ENCODE results near the gene DPH5. TPM values are rescaled to one million over a fixed set of nuclear protein-coding genes. Genes with fewer than 3 reads are reported as not detected.

Gene DPH5
- total and polyA plus RNA-seq, 8 donors = 26.9 to 79.7 (median 70.7) TPM

DNA sequence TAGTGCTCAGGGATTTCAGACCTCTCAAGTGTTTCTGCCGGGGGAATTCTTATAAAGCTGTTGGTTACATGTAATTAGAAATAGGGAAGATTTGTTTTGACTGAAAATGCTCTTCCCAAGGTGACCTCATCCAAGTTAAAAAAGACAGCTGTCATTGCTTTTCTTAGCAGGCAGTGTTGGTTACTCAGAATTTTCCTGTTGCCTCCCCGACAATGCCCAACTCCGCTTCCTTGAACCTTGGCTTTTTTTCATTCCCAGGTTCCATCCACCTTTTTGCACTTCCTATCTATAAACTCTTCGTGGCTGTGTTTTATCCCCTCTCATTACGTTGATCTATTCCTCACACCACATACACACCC is 825 bp upstream of the DPH5 start:
- Histone ChIP-seq H3K27me3 (no peaks in the 10 kb centered on the region), H3K4me1 (peaks cover 0 to 57% of the 10 kb centered on the region in 2 donors), H3K9me3 (no peaks in the 10 kb centered on the region), H3K27ac (peak overlapping the region; percentile 86 to 88), H3K4me3 (peak overlapping the region; percentile 67 to 79), H3K36me3 (no peaks in the 10 kb centered on the region)
- intact Hi-C loops (cut with DNase I) = no loop called here
- ATAC-seq (no peak), DNase-seq (no peak)
- TF ChIP-seq, protein P1, sequence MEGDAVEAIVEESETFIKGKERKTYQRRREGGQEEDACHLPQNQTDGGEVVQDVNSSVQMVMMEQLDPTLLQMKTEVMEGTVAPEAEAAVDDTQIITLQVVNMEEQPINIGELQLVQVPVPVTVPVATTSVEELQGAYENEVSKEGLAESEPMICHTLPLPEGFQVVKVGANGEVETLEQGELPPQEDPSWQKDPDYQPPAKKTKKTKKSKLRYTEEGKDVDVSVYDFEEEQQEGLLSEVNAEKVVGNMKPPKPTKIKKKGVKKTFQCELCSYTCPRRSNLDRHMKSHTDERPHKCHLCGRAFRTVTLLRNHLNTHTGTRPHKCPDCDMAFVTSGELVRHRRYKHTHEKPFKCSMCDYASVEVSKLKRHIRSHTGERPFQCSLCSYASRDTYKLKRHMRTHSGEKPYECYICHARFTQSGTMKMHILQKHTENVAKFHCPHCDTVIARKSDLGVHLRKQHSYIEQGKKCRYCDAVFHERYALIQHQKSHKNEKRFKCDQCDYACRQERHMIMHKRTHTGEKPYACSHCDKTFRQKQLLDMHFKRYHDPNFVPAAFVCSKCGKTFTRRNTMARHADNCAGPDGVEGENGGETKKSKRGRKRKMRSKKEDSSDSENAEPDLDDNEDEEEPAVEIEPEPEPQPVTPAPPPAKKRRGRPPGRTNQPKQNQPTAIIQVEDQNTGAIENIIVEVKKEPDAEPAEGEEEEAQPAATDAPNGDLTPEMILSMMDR (IDR thresholded peaks at IDR 0.05) = no peak

DNA sequence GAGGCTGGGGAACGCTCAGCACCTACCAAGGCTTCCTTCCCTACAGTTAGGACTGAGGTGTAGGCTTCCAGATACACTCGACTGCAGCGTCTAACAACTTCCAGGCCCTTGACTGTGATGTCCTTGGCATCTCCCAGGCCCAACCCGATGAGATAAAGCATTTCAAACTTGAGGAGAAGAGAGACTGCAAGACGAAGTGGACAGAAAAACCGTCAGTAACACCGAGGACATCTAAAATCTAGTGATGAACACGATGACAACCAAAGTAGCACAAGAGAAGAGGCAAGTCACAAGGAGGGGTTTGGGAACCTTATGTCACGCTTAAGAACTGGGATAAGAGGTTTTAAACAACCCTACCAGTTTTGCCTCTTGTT is 314 bp downstream of the DPH5 start:
- intact Hi-C loops (cut with DNase I) = no loop called here
- peak; percentile 64 for ATAC-seq
- peak overlapping the region; percentile 86 to 88 for H3K27ac ChIP-seq
- H3K36me3 ChIP-seq = no peaks in the 10 kb centered on the region
- no peak for DNase-seq
- TF ChIP-seq, protein P1 (IDR thresholded peaks at IDR 0.05) = no peak
- H3K27me3 ChIP-seq = no peaks in the 10 kb centered on the region
- H3K4me1 ChIP-seq = peaks cover 0 to 57% of the 10 kb centered on the region in 2 donors
- H3K9me3 ChIP-seq = no peaks in the 10 kb centered on the region
- peak overlapping the region; percentile 67 to 79 for H3K4me3 ChIP-seq

DNA sequence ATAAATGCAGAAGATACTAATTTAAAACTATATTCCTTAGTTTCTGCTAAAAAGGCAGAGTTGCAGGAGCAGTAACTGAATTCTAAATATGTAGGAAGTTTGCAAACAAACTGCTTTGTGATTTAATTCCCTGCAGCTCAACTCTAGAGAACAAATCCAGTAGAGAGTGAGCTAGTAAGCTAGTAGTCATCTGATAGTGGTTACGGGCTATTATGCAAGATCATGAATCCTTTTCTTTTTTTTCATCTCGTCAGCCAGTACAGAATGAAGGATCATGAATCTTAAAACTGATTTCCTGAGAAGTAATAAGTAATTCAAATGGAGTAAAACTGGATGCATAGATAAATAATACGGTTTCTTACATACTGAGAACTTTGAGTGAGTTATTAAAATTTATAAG is 3.3 kb downstream of the DPH5 start:
- peaks cover 0 to 36% of the 10 kb centered on the region in 2 donors for H3K4me1 ChIP-seq
- intact Hi-C loops (cut with DNase I) = no loop called here
- H3K27me3 ChIP-seq = no peaks in the 10 kb centered on the region
- DNase-seq = no peak
- ATAC-seq = no peak
- H3K36me3 ChIP-seq = no peaks in the 10 kb centered on the region
- H3K27ac ChIP-seq = peak overlapping the region in 1 of 2 donors; percentile 19
- TF ChIP-seq, protein P1 (IDR thresholded peaks at IDR 0.05) = no peak
- no peak overlapping the region for H3K4me3 ChIP-seq
- H3K9me3 ChIP-seq = no peaks in the 10 kb centered on the region

DNA sequence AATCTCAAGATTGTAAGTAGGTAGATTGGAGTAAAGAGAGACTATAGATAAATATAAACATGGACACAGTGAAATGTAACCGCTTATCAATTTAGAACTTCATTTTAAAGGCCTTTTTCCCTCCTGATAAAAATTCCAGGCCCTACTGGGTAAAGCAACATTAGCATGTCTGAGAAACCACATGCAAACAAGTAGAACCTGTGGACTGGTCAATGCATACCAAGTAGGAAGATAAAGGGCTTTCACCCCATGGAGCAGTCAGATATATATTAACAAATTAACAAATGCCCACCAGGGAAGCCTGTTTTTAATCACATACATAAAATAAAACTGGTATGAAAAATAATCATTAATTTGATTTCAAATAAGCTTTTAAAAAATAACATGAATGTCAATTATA is 8.1 kb downstream of the DPH5 start:
- Histone ChIP-seq H3K9me3 (no peaks in the 10 kb centered on the region), H3K36me3 (no peaks in the 10 kb centered on the region), H3K27me3 (no peaks in the 10 kb centered on the region), H3K4me1 (peaks cover 0 to 7% of the 10 kb centered on the region in 2 donors), H3K27ac (no peak overlapping the region), H3K4me3 (no peak overlapping the region)
- DNase-seq = no peak
- TF ChIP-seq, protein P1 (IDR thresholded peaks at IDR 0.05) = no peak
- ATAC-seq = no peak
- intact Hi-C loops (cut with DNase I) = no loop called here

DNA sequence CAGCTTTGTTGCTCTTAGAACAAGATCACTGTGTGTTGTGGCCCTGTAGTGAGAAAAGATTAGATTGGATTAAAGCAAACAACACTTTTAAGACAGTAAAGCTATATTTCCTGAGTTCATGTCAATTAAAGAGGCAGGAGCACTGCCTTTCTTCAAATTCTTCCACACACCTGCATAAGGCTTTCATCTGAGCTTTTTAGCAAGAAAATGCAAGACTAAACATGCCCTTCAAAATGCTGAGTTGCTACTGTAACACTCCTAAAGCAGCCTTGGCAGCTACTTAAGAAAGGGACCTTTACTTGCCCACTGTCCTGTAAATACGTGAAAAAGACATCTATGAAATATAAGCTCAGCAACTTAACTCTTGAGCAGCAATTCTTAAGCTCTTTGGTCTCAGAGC is 11.8 kb downstream of the DPH5 start:
- TF ChIP-seq, protein P1 (IDR thresholded peaks at IDR 0.05) = no peak
- H3K9me3 ChIP-seq = no peaks in the 10 kb centered on the region
- ATAC-seq (no peak), DNase-seq (no peak)
- no peak overlapping the region for H3K27ac ChIP-seq
- no peaks in the 10 kb centered on the region for H3K27me3 ChIP-seq
- no peaks in the 10 kb centered on the region for H3K4me1 ChIP-seq
- intact Hi-C loops (cut with DNase I) = no loop called here
- peaks cover 0 to 3% of the 10 kb centered on the region in 2 donors for H3K36me3 ChIP-seq
- H3K4me3 ChIP-seq = no peak overlapping the region
